Measurements from ENCODE around the gene CYGB. TPM values are rescaled to one million over a fixed set of nuclear protein-coding genes. Genes with fewer than 3 reads are reported as not detected.
"Not testable (repeated sequence)": the region's sequence is repeated elsewhere in the genome, so short reads cannot be mapped to it uniquely, and the experiment has no call there.

CYGB gene
- total RNA-seq, 2 experiments from 2014 or later, result not detected

GRCh38 chr17:76538941-76539570 is 1.5 kb upstream of the CYGB start:
- Mint-ChIP-seq H3K4me3 (peak overlapping the region; percentile 25), H3K27me3 (peaks cover 57% of the 10 kb centered on the region), H3K36me3 (ENCODE audit: low read depth) (no peaks in the 10 kb centered on the region), H3K4me1 (peaks cover 9% of the 10 kb centered on the region), H3K9me3 (no peaks in the 10 kb centered on the region), H3K27ac (no peak overlapping the region)
- no peak for DNase-seq
- CTCF ChIA-PET, result interaction anchor here (1.5 to 2.0 kb wide), 3 partner anchors 10 to 36 kb away, joined by 4 to 10 read pairs (median 4); no protein-coding TSS in a partner anchor
- POLR2A ChIA-PET, result no interaction called here

- Mint-ChIP-seq H3K9me3 (no peaks in the 10 kb centered on the region), H3K27ac (no peak overlapping the region), H3K4me3 (peak overlapping the region; percentile 25), H3K36me3 (ENCODE audit: low read depth) (no peaks in the 10 kb centered on the region), H3K27me3 (peaks cover 53% of the 10 kb centered on the region), H3K4me1 (peaks cover 6% of the 10 kb centered on the region)
- POLR2A ChIA-PET, result no interaction called here
- CTCF ChIA-PET, result interaction anchor here (1.5 kb wide), 1 partner anchor 10 kb away, joined by 4 read pairs; no protein-coding TSS in a partner anchor
- no peak for DNase-seq
Measured at GRCh38 chr17:76538281-76538931, 897 bp upstream of the CYGB start.

DNA sequence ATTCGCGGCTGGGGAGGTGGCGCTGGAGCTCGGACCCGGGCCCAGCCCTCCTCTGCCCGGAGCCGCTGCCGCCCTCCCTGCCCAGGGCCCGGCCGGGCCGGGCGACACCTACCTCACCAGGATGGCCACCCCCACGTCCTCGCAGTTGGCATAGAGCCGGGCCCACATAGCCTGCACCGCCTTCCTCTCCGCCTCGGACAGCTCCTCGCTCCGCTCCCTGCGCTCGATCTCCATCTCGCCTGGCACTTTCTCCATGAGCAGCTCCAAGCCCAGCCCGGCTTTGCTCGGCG is 276 bp downstream of the CYGB start:
- H3K4me1 Mint-ChIP-seq, result peaks cover 6% of the 10 kb centered on the region
- POLR2A ChIA-PET, result no interaction called here
- H3K27me3 Mint-ChIP-seq, result peaks cover 48% of the 10 kb centered on the region
- H3K36me3 Mint-ChIP-seq (ENCODE audit: low read depth), result no peaks in the 10 kb centered on the region
- H3K4me3 Mint-ChIP-seq, result no peak overlapping the region
- H3K27ac Mint-ChIP-seq, result no peak overlapping the region
- no peak for DNase-seq
- CTCF ChIA-PET, result no interaction called here
- H3K9me3 Mint-ChIP-seq, result no peaks in the 10 kb centered on the region

GRCh38 chr17:76536511-76537287 is 810 bp downstream of the CYGB start:
- POLR2A ChIA-PET, result no interaction called here
- no peak overlapping the region for H3K4me3 Mint-ChIP-seq

GRCh38 chr17:76535788-76536510 is 1.6 kb downstream of the CYGB start:
- ChIA-PET POLR2A (no interaction called here), CTCF (interaction anchor here (0.5 to 3.2 kb wide), 3 partner anchors 13 to 28 kb away, joined by 3 to 16 read pairs (median 3); no protein-coding TSS in a partner anchor)
- no peak for DNase-seq
- H3K27ac Mint-ChIP-seq, result no peak overlapping the region
- H3K27me3 Mint-ChIP-seq, result peaks cover 41% of the 10 kb centered on the region
- H3K4me3 Mint-ChIP-seq, result no peak overlapping the region
- H3K9me3 Mint-ChIP-seq, result no peaks in the 10 kb centered on the region
- H3K36me3 Mint-ChIP-seq (ENCODE audit: low read depth), result no peaks in the 10 kb centered on the region
- H3K4me1 Mint-ChIP-seq, result peaks cover 6% of the 10 kb centered on the region

More at GRCh38 chr17:76536511-76537287, 810 bp downstream of the CYGB start:
- Mint-ChIP-seq H3K27ac (no peak overlapping the region), H3K36me3 (ENCODE audit: low read depth) (no peaks in the 10 kb centered on the region), H3K9me3 (no peaks in the 10 kb centered on the region), H3K27me3 (peaks cover 44% of the 10 kb centered on the region), H3K4me1 (peaks cover 6% of the 10 kb centered on the region)
- DNase-seq, result no peak
- CTCF ChIA-PET, result interaction anchor here (0.5 to 3.2 kb wide), 3 partner anchors 13 to 27 kb away, joined by 3 to 16 read pairs (median 3); no protein-coding TSS in a partner anchor

GRCh38 chr17:76534831-76535732 is 2.4 kb downstream of the CYGB start:
- no peaks in the 10 kb centered on the region for H3K36me3 Mint-ChIP-seq (ENCODE audit: low read depth)
- no peak for DNase-seq
- ChIA-PET POLR2A (no interaction called here), CTCF (interaction anchor here (3.2 kb wide), 1 partner anchor 12 kb away, joined by 16 read pairs; no protein-coding TSS in a partner anchor)
- H3K27ac Mint-ChIP-seq, result peak overlapping the region; percentile 46
- H3K27me3 Mint-ChIP-seq, result peaks cover 34% of the 10 kb centered on the region
- H3K4me3 Mint-ChIP-seq, result no peak overlapping the region
- peaks cover 5% of the 10 kb centered on the region for H3K4me1 Mint-ChIP-seq
- no peaks in the 10 kb centered on the region for H3K9me3 Mint-ChIP-seq

DNA sequence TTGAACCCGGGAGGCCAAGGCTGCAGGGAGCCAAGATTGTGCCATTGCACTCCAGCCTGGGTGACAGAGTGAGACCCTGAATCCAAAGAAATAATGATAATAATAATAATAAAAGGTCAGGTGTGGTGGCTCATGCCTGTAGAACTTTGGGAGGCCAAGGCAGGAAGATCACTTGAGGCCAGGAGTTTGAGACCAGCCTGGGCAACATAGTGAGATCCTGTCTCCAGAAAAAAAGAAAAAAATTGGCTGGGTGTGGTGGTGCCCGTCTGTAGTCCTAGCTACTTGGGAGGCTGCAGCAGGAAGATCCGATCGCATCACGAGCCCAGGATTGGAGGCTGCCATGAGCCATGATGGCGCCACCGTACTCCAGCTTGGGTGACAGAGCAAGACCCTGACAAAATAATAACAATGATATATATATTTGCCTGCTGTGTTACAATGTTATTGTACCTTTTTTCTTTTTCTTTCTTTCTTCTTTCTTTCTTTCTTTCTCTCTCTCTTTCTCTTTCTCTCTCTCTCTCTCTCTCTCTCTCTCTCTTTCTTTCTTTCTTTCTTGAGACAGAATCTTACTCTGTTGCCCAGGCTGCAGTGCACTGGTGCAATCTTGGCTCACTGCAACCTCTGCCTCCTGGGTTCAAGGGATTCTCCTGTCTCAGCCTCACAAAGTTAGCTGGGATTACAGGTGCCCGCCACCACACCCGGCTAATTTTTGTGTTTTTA is 3.7 kb downstream of the CYGB start:
- not testable (repeated sequence) for DNase-seq; H3K4me1 Mint-ChIP-seq; H3K27ac Mint-ChIP-seq; H3K9me3 Mint-ChIP-seq; H3K36me3 Mint-ChIP-seq (ENCODE audit: low read depth); H3K4me3 Mint-ChIP-seq
- ChIA-PET CTCF (interaction anchor here (0.6 to 3.2 kb wide), 4 partner anchors 9 to 352 kb away, joined by 3 to 16 read pairs (median 3); no protein-coding TSS in a partner anchor), POLR2A (interaction anchor here (0.6 kb wide), 1 partner anchor 184 kb away, joined by 3 read pairs; no protein-coding TSS in a partner anchor)
- peaks cover 24% of the 10 kb centered on the region for H3K27me3 Mint-ChIP-seq

- CTCF ChIA-PET, result interaction anchor here (0.7 to 2.3 kb wide), 2 partner anchors 9 to 91 kb away, joined by 5 to 8 read pairs; no protein-coding TSS in a partner anchor
- H3K27ac Mint-ChIP-seq, result no peak overlapping the region
- H3K4me3 Mint-ChIP-seq, result no peak overlapping the region
- no peaks in the 10 kb centered on the region for H3K9me3 Mint-ChIP-seq
- no peak for DNase-seq
- POLR2A ChIA-PET, result no interaction called here
- H3K4me1 Mint-ChIP-seq, result peaks cover 15% of the 10 kb centered on the region
- no peaks in the 10 kb centered on the region for H3K36me3 Mint-ChIP-seq (ENCODE audit: low read depth)
- H3K27me3 Mint-ChIP-seq, result peaks cover 16% of the 10 kb centered on the region
Measured at GRCh38 chr17:76532072-76532651, 5.3 kb downstream of the CYGB start.

- Mint-ChIP-seq H3K27me3 (peaks cover 12% of the 10 kb centered on the region), H3K36me3 (ENCODE audit: low read depth) (no peaks in the 10 kb centered on the region), H3K4me3 (no peak overlapping the region), H3K4me1 (peaks cover 16% of the 10 kb centered on the region), H3K9me3 (no peaks in the 10 kb centered on the region), H3K27ac (peak overlapping the region; percentile 27)
- no peak for DNase-seq
- ChIA-PET CTCF (interaction anchor here (0.7 to 2.3 kb wide), 2 partner anchors 8 to 90 kb away, joined by 5 to 8 read pairs; no protein-coding TSS in a partner anchor), POLR2A (no interaction called here)
Measured at GRCh38 chr17:76531486-76532038, 5.9 kb downstream of the CYGB start.

DNA sequence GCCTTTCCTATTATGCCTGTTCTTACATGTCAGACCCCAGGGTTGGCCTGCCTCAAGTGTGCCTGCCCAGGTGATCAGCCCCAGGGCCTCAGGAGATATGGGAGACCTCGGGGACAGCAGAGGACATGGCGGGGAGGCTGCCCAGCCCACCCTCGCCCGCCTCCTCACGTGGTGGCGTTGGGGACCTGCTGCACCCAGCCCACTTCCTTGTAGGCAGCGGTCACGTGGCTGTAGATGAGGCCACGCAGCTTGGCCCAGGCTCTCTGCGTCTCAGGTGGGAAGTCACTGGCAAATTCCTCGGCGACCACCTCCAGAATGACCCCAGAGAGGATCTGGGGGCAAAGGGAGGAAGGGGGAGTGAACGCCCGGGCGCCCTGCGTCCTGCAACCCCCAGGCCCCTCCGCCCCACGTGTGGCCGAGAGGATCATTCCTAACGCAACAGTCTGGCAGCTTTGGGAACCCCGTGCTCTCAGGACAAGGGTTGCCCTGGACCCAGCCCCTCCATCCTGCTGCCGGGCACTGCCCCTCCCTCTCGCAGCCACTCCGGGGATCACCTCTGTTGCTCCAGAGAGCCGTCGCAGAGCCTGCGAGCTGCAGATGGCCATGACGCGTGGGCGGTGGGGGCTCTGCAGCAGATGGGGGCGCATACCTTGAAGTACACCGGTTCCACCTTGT is 6.6 kb downstream of the CYGB start:
- CTCF ChIA-PET, result interaction anchor here (2.3 kb wide), 1 partner anchor 8 kb away, joined by 8 read pairs; no protein-coding TSS in a partner anchor
- DNase-seq, result no peak

More for the DNA sequence above, 6.6 kb downstream of the CYGB start:
- no peaks in the 10 kb centered on the region for H3K9me3 Mint-ChIP-seq
- H3K27ac Mint-ChIP-seq, result no peak overlapping the region
- H3K36me3 Mint-ChIP-seq (ENCODE audit: low read depth), result no peaks in the 10 kb centered on the region
- H3K4me3 Mint-ChIP-seq, result no peak overlapping the region
- H3K27me3 Mint-ChIP-seq, result peaks cover 6% of the 10 kb centered on the region
- POLR2A ChIA-PET, result interaction anchor here (0.6 kb wide), 1 partner anchor 149 kb away, joined by 4 read pairs; no protein-coding TSS in a partner anchor
- H3K4me1 Mint-ChIP-seq, result peaks cover 16% of the 10 kb centered on the region

Measured in activated CD4-positive, alpha-beta T cell treated with anti-CD3 and anti-CD28 coated beads, Interleukin-2, amount 10 ng/mL, durations not matched to agents 7 days and 5 days (primary cell).